C4-2B (cell line): ENCODE measurements around the gene SLC1A7.

Experiments used
- ZFX ChIP-seq: fragments of 450-650 bp; IDR thresholded peaks from 2 replicates; pipeline ENCODE4 v1.6.1; 2017
- TF ChIP-seq, protein P1 (sequence below): fragments of 450-650 bp; conservative IDR thresholded peaks from 2 replicates; pipeline ENCODE4 v1.5.1; 2017; ENCODE audit warnings: mild to moderate bottlenecking

DNA sequence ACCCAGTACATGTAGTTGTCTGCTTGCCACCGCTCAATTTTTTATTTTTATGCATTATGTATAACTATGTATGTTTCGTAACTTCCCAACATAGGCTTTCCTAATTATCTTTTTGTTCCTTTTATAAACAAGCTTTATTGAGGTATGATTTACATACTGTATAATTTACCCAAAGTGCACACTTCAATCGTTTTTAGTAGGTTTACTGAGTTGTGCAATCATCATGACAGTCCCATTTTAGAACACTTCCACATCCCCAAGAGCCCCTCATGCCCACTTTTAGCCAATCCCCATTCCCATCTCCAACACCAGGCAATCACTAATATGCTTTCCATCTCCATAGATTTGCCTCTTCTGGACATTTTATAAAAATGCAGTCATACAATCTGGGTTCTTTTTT is 14.3 kb upstream of the SLC1A7 start:
- TF ChIP-seq, protein P1, sequence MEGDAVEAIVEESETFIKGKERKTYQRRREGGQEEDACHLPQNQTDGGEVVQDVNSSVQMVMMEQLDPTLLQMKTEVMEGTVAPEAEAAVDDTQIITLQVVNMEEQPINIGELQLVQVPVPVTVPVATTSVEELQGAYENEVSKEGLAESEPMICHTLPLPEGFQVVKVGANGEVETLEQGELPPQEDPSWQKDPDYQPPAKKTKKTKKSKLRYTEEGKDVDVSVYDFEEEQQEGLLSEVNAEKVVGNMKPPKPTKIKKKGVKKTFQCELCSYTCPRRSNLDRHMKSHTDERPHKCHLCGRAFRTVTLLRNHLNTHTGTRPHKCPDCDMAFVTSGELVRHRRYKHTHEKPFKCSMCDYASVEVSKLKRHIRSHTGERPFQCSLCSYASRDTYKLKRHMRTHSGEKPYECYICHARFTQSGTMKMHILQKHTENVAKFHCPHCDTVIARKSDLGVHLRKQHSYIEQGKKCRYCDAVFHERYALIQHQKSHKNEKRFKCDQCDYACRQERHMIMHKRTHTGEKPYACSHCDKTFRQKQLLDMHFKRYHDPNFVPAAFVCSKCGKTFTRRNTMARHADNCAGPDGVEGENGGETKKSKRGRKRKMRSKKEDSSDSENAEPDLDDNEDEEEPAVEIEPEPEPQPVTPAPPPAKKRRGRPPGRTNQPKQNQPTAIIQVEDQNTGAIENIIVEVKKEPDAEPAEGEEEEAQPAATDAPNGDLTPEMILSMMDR, result no peak
- TF ChIP-seq ZFX, result no peak
